Measurements from ENCODE around the gene KCNJ1.

KCNJ1 gene

GRCh38 chr11:128860571-128861361 lies 6.3 kb downstream of the KCNJ1 start:
- Histone ChIP-seq H3K9me3 (ENCODE audit: insufficient read depth, low read depth, low read length) (no peaks in the 10 kb centered on the region), H3K27me3 (ENCODE audit: insufficient read depth, low read length) (peaks cover 21% of the 10 kb centered on the region), H3K9ac (ENCODE audit: low read depth, low read length) (no peak overlapping the region), H3K27ac (ENCODE audit: low read depth, low read length) (no peak overlapping the region), H3K4me1 (ENCODE audit: insufficient read depth, low read length) (peaks cover 7% of the 10 kb centered on the region; the same call in 1 of the 2 replicates), H3K36me3 (ENCODE audit: insufficient read depth, low read length) (no peaks in the 10 kb centered on the region), H3K4me3 (ENCODE audit: low read length) (no peak overlapping the region)
- WGBS, result 94% methylated on average over 16 of the region's 16 CpGs

- Histone ChIP-seq H3K27ac (ENCODE audit: low read depth, low read length) (no peak overlapping the region), H3K4me1 (ENCODE audit: insufficient read depth, low read length) (peaks cover 7% of the 10 kb centered on the region; the same call in 1 of the 2 replicates), H3K27me3 (ENCODE audit: insufficient read depth, low read length) (peaks cover 21% of the 10 kb centered on the region), H3K4me3 (ENCODE audit: low read length) (no peak overlapping the region), H3K9ac (ENCODE audit: low read depth, low read length) (no peak overlapping the region), H3K9me3 (ENCODE audit: insufficient read depth, low read depth, low read length) (no peaks in the 10 kb centered on the region), H3K36me3 (ENCODE audit: insufficient read depth, low read length) (no peaks in the 10 kb centered on the region)
- 37% methylated on average over 33 of the region's 33 CpGs for WGBS
Observed at GRCh38 chr11:128859563-128860441, 7.3 kb downstream of the KCNJ1 start.

- Histone ChIP-seq H3K9me3 (ENCODE audit: insufficient read depth, low read depth, low read length) (no peaks in the 10 kb centered on the region), H3K4me3 (ENCODE audit: low read length) (no peak overlapping the region), H3K36me3 (ENCODE audit: insufficient read depth, low read length) (no peaks in the 10 kb centered on the region), H3K27me3 (ENCODE audit: insufficient read depth, low read length) (peaks cover 21% of the 10 kb centered on the region), H3K27ac (ENCODE audit: low read depth, low read length) (no peak overlapping the region), H3K9ac (ENCODE audit: low read depth, low read length) (no peak overlapping the region), H3K4me1 (ENCODE audit: insufficient read depth, low read length) (no peaks in the 10 kb centered on the region)
- 92% methylated on average over 2 of the region's 2 CpGs for WGBS
Observed at GRCh38 chr11:128857341-128857740, 9.8 kb downstream of the KCNJ1 start.

- 93% methylated on average over 6 of the region's 6 CpGs for WGBS
- no peaks in the 10 kb centered on the region for H3K4me1 ChIP-seq (ENCODE audit: insufficient read depth, low read length)
- H3K27ac ChIP-seq (ENCODE audit: low read depth, low read length), result no peak overlapping the region
- peaks cover 21% of the 10 kb centered on the region for H3K27me3 ChIP-seq (ENCODE audit: insufficient read depth, low read length)
- no peaks in the 10 kb centered on the region for H3K9me3 ChIP-seq (ENCODE audit: insufficient read depth, low read depth, low read length)
- no peak overlapping the region for H3K4me3 ChIP-seq (ENCODE audit: low read length)
- no peaks in the 10 kb centered on the region for H3K36me3 ChIP-seq (ENCODE audit: insufficient read depth, low read length)
- no peak overlapping the region for H3K9ac ChIP-seq (ENCODE audit: low read depth, low read length)
Observed at GRCh38 chr11:128856241-128856640, 10.9 kb downstream of the KCNJ1 start.

GRCh38 chr11:128854841-128855240 lies 12.3 kb downstream of the KCNJ1 start:
- Histone ChIP-seq H3K4me3 (ENCODE audit: low read length) (no peak overlapping the region), H3K9ac (ENCODE audit: low read depth, low read length) (no peak overlapping the region), H3K27ac (ENCODE audit: low read depth, low read length) (no peak overlapping the region), H3K27me3 (ENCODE audit: insufficient read depth, low read length) (peaks cover 21% of the 10 kb centered on the region), H3K9me3 (ENCODE audit: insufficient read depth, low read depth, low read length) (no peaks in the 10 kb centered on the region), H3K36me3 (ENCODE audit: insufficient read depth, low read length) (no peaks in the 10 kb centered on the region), H3K4me1 (ENCODE audit: insufficient read depth, low read length) (no peaks in the 10 kb centered on the region)
- 88% methylated on average over 7 of the region's 7 CpGs for WGBS

GRCh38 chr11:128853559-128853958 lies 13.5 kb downstream of the KCNJ1 start:
- WGBS, result 96% methylated on average over 5 of the region's 6 CpGs
- H3K4me1 ChIP-seq (ENCODE audit: insufficient read depth, low read length), result no peaks in the 10 kb centered on the region
- no peaks in the 10 kb centered on the region for H3K9me3 ChIP-seq (ENCODE audit: insufficient read depth, low read depth, low read length)
- H3K9ac ChIP-seq (ENCODE audit: low read depth, low read length), result no peak overlapping the region
- H3K4me3 ChIP-seq (ENCODE audit: low read length), result no peak overlapping the region
- peaks cover 9% of the 10 kb centered on the region for H3K27me3 ChIP-seq (ENCODE audit: insufficient read depth, low read length)
- no peaks in the 10 kb centered on the region for H3K36me3 ChIP-seq (ENCODE audit: insufficient read depth, low read length)
- H3K27ac ChIP-seq (ENCODE audit: low read depth, low read length), result no peak overlapping the region

- Histone ChIP-seq H3K9me3 (ENCODE audit: insufficient read depth, low read depth, low read length) (no peaks in the 10 kb centered on the region), H3K27me3 (ENCODE audit: insufficient read depth, low read length) (0 out of 2 replicates have a peak, but pooled peaks cover 7% of the 10 kb centered on the region), H3K27ac (ENCODE audit: low read depth, low read length) (no peak overlapping the region), H3K36me3 (ENCODE audit: insufficient read depth, low read length) (no peaks in the 10 kb centered on the region), H3K4me1 (ENCODE audit: insufficient read depth, low read length) (no peaks in the 10 kb centered on the region), H3K9ac (ENCODE audit: low read depth, low read length) (no peak overlapping the region), H3K4me3 (ENCODE audit: low read length) (no peak overlapping the region)
- WGBS, result 94% methylated on average over 12 of the region's 13 CpGs
Observed at GRCh38 chr11:128852327-128853023, 14.6 kb downstream of the KCNJ1 start.

- Histone ChIP-seq H3K27me3 (ENCODE audit: insufficient read depth, low read length) (no peaks in the 10 kb centered on the region), H3K27ac (ENCODE audit: low read depth, low read length) (no peak overlapping the region), H3K9me3 (ENCODE audit: insufficient read depth, low read depth, low read length) (no peaks in the 10 kb centered on the region), H3K36me3 (ENCODE audit: insufficient read depth, low read length) (no peaks in the 10 kb centered on the region), H3K9ac (ENCODE audit: low read depth, low read length) (no peak overlapping the region), H3K4me3 (ENCODE audit: low read length) (no peak overlapping the region), H3K4me1 (ENCODE audit: insufficient read depth, low read length) (no peaks in the 10 kb centered on the region)
- WGBS, result 27% methylated on average over 10 of the region's 10 CpGs
Observed at GRCh38 chr11:128848815-128849455, 18.2 kb downstream of the KCNJ1 start.

- WGBS, result 97% methylated on average over 4 of the region's 4 CpGs
- Histone ChIP-seq H3K36me3 (ENCODE audit: insufficient read depth, low read length) (no peaks in the 10 kb centered on the region), H3K4me1 (ENCODE audit: insufficient read depth, low read length) (no peaks in the 10 kb centered on the region), H3K4me3 (ENCODE audit: low read length) (no peak overlapping the region), H3K27me3 (ENCODE audit: insufficient read depth, low read length) (no peaks in the 10 kb centered on the region), H3K9ac (ENCODE audit: low read depth, low read length) (no peak overlapping the region), H3K9me3 (ENCODE audit: insufficient read depth, low read depth, low read length) (no peaks in the 10 kb centered on the region), H3K27ac (ENCODE audit: low read depth, low read length) (no peak overlapping the region)
Observed at GRCh38 chr11:128846985-128847384, 20.1 kb downstream of the KCNJ1 start.

- H3K27ac ChIP-seq (ENCODE audit: low read depth, low read length), result no peak overlapping the region
- H3K27me3 ChIP-seq (ENCODE audit: insufficient read depth, low read length), result no peaks in the 10 kb centered on the region
- WGBS, result 97% methylated on average over 2 of the region's 2 CpGs
- H3K4me3 ChIP-seq (ENCODE audit: low read length), result no peak overlapping the region
- no peaks in the 10 kb centered on the region for H3K36me3 ChIP-seq (ENCODE audit: insufficient read depth, low read length)
- no peak overlapping the region for H3K9ac ChIP-seq (ENCODE audit: low read depth, low read length)
- H3K9me3 ChIP-seq (ENCODE audit: insufficient read depth, low read depth, low read length), result no peaks in the 10 kb centered on the region
- H3K4me1 ChIP-seq (ENCODE audit: insufficient read depth, low read length), result no peaks in the 10 kb centered on the region
Observed at GRCh38 chr11:128845334-128845780, 21.7 kb downstream of the KCNJ1 start.

Data from HUES64 (cell line).